Pancreas (tissue), 10 donors: ENCODE measurements around the gene CMTM6. TPM values are rescaled to one million over a fixed set of nuclear protein-coding genes. Genes with fewer than 3 reads are reported as not detected.
"Not testable (repeated sequence)": the region's sequence is repeated elsewhere in the genome, so short reads cannot be mapped to it uniquely, and the experiment has no call there.

Source experiments
- ATAC-seq, 4 donors: fragments of 200-7000 bp; cut with Tn5 transposase; one replicate each; pipeline versions ENCODE4 v1.8.0 to v1.9.1; 2020; ENCODE audit warnings: mild to moderate bottlenecking in 4 of 4, moderate library complexity in 4 of 4
- DNase-seq, 6 donors: peaks; one replicate each; pipeline ENCODE4 v3.0.0-alpha.2; 2020
- FAIRE-seq: peaks from 2 replicates; lab custom pipeline; 2012; peaks lifted over from hg19 to GRCh38; lab: Jason Lieb, UNC
- H3K27ac ChIP-seq, 4 donors: fragments of 200-600 bp; sonication (generic); 1 replicate in 3 of 4; 2 replicates in 1 of 4; pipeline versions ENCODE4 v1.5.0 to v1.8.0; 2020
- H3K27me3 ChIP-seq, 4 donors: fragments of 200-600 bp; one replicate each; pipeline ENCODE4 v1.8.0; 2021
- H3K36me3 ChIP-seq, 3 donors: fragments of 200-600 bp; sonication (generic) in 1 of 3; one replicate each; pipeline versions ENCODE4 v1.5.0 to v1.8.0; 2020 to 2021
- H3K4me1 ChIP-seq, 3 donors: fragments of 200-600 bp; one replicate each; pipeline ENCODE4 v1.8.0; 2021
- H3K4me3 ChIP-seq, 4 donors: fragments of 200-600 bp; sonication (generic) in 2 of 4; one replicate each; pipeline versions ENCODE4 v1.5.0 to v1.8.0; 2020 to 2021
- H3K9me3 ChIP-seq, 4 donors: fragments of 200-600 bp; one replicate each; pipeline ENCODE4 v1.8.0; 2021
- WGBS, 2 donors: extraction: QIAGEN DNeasy Blood & Tissue Kit; methylation state at CpG; one replicate each; pipeline ENCODE4 v1.1.7; 2013; 5-methylcytosine and 5-hydroxymethylcytosine counted together
- intact Hi-C, 3 donors: fragments of 100-400 bp; cut with DNase I; formaldehyde crosslinking; loops; one replicate each; pipeline versions ENCODE4 v1.11.1 to v1.14.2; 2022
- polyA plus RNA-seq, 2 donors: library from polyadenylated mRNA; stranded (reverse); fragments of 200-250 nt; gene quantifications; one replicate each; pipeline ENCODE4 v1.2.3, GENCODE V29; 2013
- total RNA-seq, 6 donors: library from RNA; stranded (reverse); fragmentation: NEBNext Ultra II Directional in 4 of 6; extraction: Animal tissue kit (Norgen Biotek cat#: 25700) in 4 of 6; gene quantifications; one replicate each; pipeline versions ENCODE4 v1.2.1 to v1.2.4, GENCODE V29; 2021 to 2023
- TF ChIP-seq, protein P1 (sequence below), 4 donors: fragments of 200-600 bp; sonication (generic) in 3 of 4; IDR thresholded peaks; one replicate each; pipeline versions ENCODE4 v1.5.0 to v1.8.0; 2021; ENCODE audit warnings: antibody characterized with exemption in 4 of 4
- donor health status: healthy with polysubstance abuse.
- donor health status: DM: no; HTN: no; CAD: no; lungs with moderate emphysema.
- donor health status: DM: no; HTN: no; CAD: no.
- donor health status: control.
- donor health status: control.
- donor health status: Bipolar disorder and iron deficiency.
- donor health status: DM: yes; HTN: yes; CAD: no.
- donor health status: DM: no; HTN: no; CAD: no.
- donor health status: DM: no; HTN: no; CAD: no.
- donor health status: DM: yes; HTN: yes; CAD: no.

The CMTM6 gene
- total and polyA plus RNA-seq, 8 donors: 8.4 to 34.0 (median 13.7) TPM

DNA sequence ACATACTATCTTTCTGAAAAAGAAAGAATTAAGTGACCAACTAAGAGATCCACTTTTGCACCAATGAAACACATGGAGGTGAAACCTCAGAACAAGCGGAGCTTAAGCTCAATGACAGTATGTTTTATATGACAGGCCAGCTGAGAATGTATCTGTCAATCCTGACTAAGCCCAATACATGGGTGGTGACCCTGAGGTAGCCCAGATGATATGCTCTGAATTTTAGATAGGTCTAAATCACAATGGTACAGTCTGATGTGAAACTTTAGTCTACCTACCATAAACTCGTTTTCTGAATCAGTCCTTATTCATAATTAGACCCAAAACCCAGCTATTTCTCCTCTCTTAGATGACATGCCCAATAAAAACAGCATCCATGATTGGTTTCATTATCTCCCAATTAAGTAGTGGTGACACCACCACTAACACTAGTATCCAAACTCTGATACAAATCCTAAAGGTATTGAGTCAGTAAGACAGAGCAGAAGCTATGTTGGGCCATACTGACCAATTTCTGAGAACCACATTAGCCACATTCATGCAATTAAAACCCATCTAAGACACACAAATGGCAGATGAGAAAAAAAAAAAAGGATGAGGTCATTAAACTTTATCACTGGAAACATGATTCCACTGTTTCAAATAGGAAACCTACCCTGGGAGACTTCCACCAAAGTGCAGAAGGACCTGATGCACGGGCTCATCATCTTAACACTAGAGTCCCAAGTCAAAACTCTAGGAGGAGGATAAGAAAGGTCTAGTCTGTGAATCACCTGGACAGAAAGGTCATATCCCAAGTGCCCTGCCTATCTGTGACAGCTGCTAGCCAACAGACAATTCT lies 20.6 kb downstream of the CMTM6 start:
- Histone ChIP-seq H3K36me3 (no peaks in the 10 kb centered on the region), H3K27ac (no peak overlapping the region), H3K9me3 (no peaks in the 10 kb centered on the region), H3K4me1 (no peaks in the 10 kb centered on the region), H3K27me3 (no peaks in the 10 kb centered on the region), H3K4me3 (no peak overlapping the region)
- 94 to 97% methylated on average over 3 of the region's 3 CpGs for WGBS, 2 donors
- TF ChIP-seq, protein P1, sequence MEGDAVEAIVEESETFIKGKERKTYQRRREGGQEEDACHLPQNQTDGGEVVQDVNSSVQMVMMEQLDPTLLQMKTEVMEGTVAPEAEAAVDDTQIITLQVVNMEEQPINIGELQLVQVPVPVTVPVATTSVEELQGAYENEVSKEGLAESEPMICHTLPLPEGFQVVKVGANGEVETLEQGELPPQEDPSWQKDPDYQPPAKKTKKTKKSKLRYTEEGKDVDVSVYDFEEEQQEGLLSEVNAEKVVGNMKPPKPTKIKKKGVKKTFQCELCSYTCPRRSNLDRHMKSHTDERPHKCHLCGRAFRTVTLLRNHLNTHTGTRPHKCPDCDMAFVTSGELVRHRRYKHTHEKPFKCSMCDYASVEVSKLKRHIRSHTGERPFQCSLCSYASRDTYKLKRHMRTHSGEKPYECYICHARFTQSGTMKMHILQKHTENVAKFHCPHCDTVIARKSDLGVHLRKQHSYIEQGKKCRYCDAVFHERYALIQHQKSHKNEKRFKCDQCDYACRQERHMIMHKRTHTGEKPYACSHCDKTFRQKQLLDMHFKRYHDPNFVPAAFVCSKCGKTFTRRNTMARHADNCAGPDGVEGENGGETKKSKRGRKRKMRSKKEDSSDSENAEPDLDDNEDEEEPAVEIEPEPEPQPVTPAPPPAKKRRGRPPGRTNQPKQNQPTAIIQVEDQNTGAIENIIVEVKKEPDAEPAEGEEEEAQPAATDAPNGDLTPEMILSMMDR (IDR thresholded peaks at IDR 0.05): no peak
- intact Hi-C loops: no loop called here
- FAIRE-seq (no peak), DNase-seq (no peak), ATAC-seq (no peak)

DNA sequence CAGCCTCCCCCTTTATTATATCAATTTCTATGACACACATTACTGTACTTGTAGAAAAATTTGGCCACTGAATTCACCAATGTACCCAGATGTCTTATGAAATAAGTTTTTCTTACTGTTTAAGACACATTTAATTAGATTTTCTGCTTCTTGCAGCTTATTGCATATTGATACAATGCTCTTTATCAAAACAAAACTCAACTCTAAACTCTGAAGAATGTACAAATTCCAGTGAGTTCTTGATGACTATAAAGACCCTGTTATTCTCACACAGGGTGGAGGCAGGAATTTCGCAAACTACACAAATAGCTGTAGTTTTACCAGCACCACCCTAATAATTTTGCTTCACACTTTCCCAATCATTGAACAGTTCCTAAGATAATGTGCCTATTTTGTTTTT lies 22.0 kb downstream of the CMTM6 start:
- no peak overlapping the region for H3K4me3 ChIP-seq
- no peaks in the 10 kb centered on the region for H3K4me1 ChIP-seq
- TF ChIP-seq, protein P1 (IDR thresholded peaks at IDR 0.05): no peak
- H3K27ac ChIP-seq: no peak overlapping the region
- intact Hi-C loops: no loop called here
- ATAC-seq (no peak), DNase-seq (no peak), FAIRE-seq (no peak)
- no peaks in the 10 kb centered on the region for H3K9me3 ChIP-seq
- H3K36me3 ChIP-seq: no peaks in the 10 kb centered on the region
- no peaks in the 10 kb centered on the region for H3K27me3 ChIP-seq
- 92 to 95% methylated on average over 1 of the region's 1 CpG for WGBS, 2 donors

DNA sequence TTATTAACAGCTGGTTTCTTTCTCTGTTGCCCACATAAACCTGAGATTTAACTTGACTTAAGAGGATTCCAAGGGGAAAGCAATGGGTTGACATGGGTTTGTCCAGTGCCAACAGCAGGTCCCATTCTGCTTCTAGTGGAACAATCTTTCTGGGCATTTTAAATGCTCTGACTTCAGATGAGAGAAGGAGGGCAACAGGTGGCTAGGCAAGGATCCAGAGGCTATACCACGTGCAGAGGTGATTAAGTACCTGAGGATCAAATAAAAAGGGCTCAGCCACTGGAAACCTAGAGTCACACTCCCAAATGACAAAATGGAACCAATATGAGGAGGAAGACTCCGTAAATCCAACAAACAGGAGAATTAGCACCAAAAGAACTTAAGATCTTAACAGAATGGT lies 28.5 kb downstream of the CMTM6 start:
- 70 to 72% methylated on average over 2 of the region's 2 CpGs for WGBS, 2 donors
- no peak for FAIRE-seq

DNA sequence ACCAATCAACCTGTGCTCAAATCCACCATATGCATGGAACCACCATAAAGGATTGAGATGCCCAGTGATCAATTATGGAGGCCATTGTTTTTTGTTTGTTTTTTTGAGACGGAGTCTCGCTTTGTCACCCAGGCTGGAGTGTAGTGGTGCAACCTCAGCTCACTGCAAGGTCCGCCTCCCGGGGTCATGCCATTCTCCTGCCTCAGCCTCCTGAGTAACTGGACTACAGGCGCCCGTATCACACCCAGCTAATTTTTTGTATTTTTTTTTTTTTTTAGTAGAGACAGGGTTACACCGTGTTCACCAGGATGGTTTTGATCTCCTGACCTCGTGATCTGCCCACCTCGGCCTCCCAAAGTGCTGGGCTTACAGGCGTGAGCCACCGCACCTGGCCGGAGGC lies 30.5 kb downstream of the CMTM6 start:
- H3K27ac ChIP-seq, FAIRE-seq, H3K4me3 ChIP-seq, intact Hi-C loops, DNase-seq, H3K27me3 ChIP-seq, H3K36me3 ChIP-seq, ATAC-seq, H3K9me3 ChIP-seq: not testable (repeated sequence)
- H3K4me1 ChIP-seq: peaks cover 0 to 11% (median 4%) of the 10 kb centered on the region in 3 donors
- WGBS, 2 donors: 93 to 94% methylated on average over 12 of the region's 12 CpGs

More for the DNA sequence above, 28.5 kb downstream of the CMTM6 start:
- Histone ChIP-seq H3K4me3 (no peak overlapping the region), H3K4me1 (peaks cover 0 to 9% (median 4%) of the 10 kb centered on the region in 3 donors), H3K9me3 (no peaks in the 10 kb centered on the region), H3K36me3 (no peaks in the 10 kb centered on the region), H3K27me3 (no peaks in the 10 kb centered on the region), H3K27ac (no peak overlapping the region)
- intact Hi-C loops: no loop called here
- TF ChIP-seq, protein P1 (IDR thresholded peaks at IDR 0.05): no peak
- DNase-seq (no peak), ATAC-seq (no peak)

DNA sequence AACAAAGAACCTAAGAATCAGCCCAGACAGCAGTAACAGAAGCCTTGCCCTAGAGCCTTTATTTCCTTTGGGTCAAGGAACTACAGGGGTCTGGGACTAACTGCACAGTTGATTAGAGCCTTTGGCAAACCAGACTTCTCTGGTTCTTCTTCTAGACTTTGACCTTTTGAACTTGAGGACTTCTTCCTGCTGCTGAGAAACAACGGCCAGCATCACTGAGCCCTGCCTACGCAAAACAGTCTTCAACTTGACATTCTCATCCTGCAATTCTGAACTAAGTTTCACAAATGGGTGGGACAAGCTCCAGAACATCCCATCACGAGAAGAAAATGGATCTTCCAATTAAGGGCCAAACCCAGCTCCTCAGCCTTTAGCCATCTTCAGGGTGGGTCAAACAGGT lies 31.4 kb downstream of the CMTM6 start:
- H3K36me3 ChIP-seq: no peaks in the 10 kb centered on the region
- no peak overlapping the region for H3K27ac ChIP-seq
- intact Hi-C loops: no loop called here
- TF ChIP-seq, protein P1 (IDR thresholded peaks at IDR 0.05): no peak
- no peak for ATAC-seq
- WGBS, 2 donors: 86 to 92% methylated on average over 3 of the region's 3 CpGs
- no peak for DNase-seq
- H3K9me3 ChIP-seq: no peaks in the 10 kb centered on the region
- FAIRE-seq: no peak
- H3K27me3 ChIP-seq: no peaks in the 10 kb centered on the region
- H3K4me1 ChIP-seq: peaks cover 0 to 11% (median 4%) of the 10 kb centered on the region in 3 donors
- no peak overlapping the region for H3K4me3 ChIP-seq
